ENCODE results near the gene CNPY1. TPM values are rescaled to one million over a fixed set of nuclear protein-coding genes. Genes with fewer than 3 reads are reported as not detected.

The CNPY1 gene
- total RNA-seq, 2 donors from 2014 or later: not detected

- DNase-seq (ENCODE audit: low spot score in 2 of 2): no peak
- Mint-ChIP-seq H3K27ac (no peak overlapping the region), H3K9me3 (no peaks in the 10 kb centered on the region), H3K36me3 (no peaks in the 10 kb centered on the region)
- no peak for ATAC-seq
Observed at GRCh38 chr7:155547161-155547791, 917 bp upstream of the CNPY1 start.

DNA sequence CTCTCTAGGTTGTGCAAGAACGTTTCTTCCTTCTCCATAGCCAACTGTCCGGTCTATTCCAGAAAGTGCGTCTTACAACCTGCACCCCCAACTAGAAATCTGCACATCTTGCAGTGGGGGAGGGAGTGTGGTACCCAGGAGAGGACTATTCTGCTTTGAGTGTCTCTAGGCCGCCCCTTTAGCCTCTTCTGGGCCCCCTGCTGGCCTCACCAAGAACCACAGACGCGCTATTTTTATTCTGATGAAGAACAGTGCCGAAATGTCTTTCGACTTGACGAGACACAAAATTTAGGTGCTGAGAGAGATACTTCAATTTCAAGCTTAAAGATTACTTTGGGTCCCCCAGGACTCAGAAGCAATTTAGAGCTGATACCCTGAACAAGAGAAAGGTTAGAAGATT lies 1.0 kb downstream of the CNPY1 start:
- ATAC-seq (no peak), DNase-seq (ENCODE audit: low spot score in 2 of 2) (no peak)
- no peaks in the 10 kb centered on the region for H3K9me3 Mint-ChIP-seq
- no peak overlapping the region for H3K27ac Mint-ChIP-seq
- no peaks in the 10 kb centered on the region for H3K36me3 Mint-ChIP-seq

DNA sequence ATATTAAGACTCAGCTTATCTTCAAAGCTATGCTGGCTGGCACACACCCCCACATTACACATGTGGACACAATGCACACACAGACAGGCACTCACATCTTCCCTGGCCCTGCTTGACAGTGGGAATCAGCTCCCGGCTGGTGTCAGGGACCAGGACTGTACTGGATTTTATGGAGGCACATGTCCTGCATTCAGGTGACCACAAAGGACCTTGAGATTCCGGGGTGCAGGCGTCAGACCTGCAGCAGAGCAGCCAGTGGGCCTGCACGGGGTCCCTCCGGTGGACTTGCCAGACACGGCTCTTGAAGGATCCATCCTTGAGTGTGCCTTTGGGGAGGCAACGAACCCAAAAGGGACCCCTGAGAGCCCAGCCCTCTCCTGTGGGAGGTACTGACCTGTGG lies 1.9 kb downstream of the CNPY1 start:
- Mint-ChIP-seq H3K36me3 (no peaks in the 10 kb centered on the region), H3K9me3 (no peaks in the 10 kb centered on the region), H3K27ac (no peak overlapping the region)
- no peak for ATAC-seq
- DNase-seq (ENCODE audit: low spot score in 2 of 2): no peak

DNA sequence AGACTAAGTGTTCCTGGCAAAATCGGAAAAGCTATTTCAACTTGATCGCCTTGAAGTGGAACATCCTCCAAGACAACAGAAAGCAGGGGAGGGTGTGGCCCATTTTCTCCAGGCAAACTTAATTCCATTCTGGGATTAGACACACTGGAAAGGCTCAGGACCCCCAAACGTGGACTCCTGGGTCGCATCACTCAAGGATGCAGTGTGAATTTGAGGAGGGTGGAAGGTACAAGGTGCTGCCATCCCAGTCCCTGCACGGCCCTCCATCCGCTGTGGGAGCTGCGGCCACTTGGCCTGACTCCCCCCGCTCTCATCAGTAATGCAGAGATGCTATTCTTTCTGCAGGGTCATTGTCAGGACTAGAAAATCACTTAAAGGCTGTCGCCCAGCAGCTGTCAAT lies 2.4 kb downstream of the CNPY1 start:
- H3K27ac Mint-ChIP-seq: no peak overlapping the region
- no peaks in the 10 kb centered on the region for H3K9me3 Mint-ChIP-seq
- no peaks in the 10 kb centered on the region for H3K36me3 Mint-ChIP-seq
- no peak for DNase-seq (ENCODE audit: low spot score in 2 of 2)
- no peak for ATAC-seq

DNA sequence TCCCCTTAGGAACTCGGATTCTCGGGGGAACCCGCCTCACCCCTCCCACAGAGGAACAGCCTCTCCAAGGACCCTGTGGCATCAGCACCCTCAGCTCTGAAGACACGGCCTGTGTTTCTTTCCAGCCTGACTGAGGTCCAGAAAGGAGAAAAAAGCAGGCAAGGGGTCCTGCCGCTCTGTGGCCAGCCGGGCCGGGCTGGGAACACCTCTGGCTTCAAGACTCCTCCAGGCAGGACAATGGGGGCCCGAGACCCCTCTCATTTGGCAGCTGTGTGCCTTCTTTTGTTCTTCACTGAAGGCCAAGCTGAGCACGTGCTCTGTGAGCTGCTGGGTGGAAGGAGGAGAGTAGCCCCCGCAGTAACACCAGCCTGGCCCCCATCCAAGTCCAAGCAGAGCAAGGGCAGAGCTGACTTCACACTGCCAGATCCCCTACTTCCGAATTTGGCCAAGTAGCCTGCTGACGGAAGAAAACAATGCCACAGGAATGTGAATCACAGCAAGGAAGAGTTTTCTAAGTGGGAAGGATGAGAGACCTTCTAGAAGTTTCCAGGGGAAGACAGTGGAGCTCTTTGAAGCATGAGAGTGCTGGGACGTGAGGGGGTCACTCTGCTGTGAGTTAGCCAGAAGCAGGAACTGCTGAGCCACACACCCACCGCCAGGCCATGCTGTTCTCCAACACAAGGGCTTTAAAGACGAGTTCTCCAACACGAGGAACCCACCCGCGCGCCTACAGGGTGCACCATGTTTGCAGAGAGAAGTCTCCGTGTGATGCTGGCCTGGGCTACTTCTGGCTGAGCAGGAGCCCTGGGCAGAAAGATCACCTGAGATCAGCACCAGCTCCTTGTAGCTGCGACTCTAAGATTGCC lies 3.1 kb downstream of the CNPY1 start:
- DNase-seq (ENCODE audit: low spot score in 2 of 2): no peak
- Mint-ChIP-seq H3K36me3 (no peaks in the 10 kb centered on the region), H3K9me3 (no peaks in the 10 kb centered on the region), H3K27ac (no peak overlapping the region)
- no peak for ATAC-seq

- ATAC-seq: no peak
- Mint-ChIP-seq H3K9me3 (no peaks in the 10 kb centered on the region), H3K27ac (no peak overlapping the region), H3K36me3 (no peaks in the 10 kb centered on the region)
- no peak for DNase-seq (ENCODE audit: low spot score in 2 of 2)
Observed at GRCh38 chr7:155541986-155542675, 4.2 kb downstream of the CNPY1 start.

- no peak overlapping the region for H3K27ac Mint-ChIP-seq
- ATAC-seq: no peak
Observed at GRCh38 chr7:155540553-155540952, 5.8 kb downstream of the CNPY1 start.

DNA sequence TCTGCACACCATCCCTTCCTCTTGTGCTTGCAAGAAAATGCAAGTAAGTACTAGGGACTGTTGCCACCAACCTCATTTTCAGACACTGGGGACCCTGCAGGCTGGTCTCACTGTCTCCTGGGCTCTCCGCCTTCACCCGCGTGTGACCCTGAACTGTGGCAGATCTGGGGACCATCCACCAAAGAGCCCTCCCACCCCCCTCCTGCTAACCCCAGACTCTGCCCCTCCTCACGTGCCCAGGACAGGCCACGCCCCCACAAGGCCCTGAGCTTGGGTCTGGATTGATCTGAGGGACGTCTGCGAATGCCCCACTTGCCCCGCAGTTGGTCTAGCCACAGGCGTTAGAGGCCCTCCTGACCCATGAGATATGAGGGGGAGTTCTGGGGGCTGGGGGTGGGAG lies 8.1 kb downstream of the CNPY1 start:
- ATAC-seq (no peak), DNase-seq (ENCODE audit: low spot score in 2 of 2) (no peak)
- Mint-ChIP-seq H3K9me3 (no peaks in the 10 kb centered on the region), H3K27ac (no peak overlapping the region), H3K36me3 (peaks cover 0 to 5% of the 10 kb centered on the region in 2 donors)

More at GRCh38 chr7:155540553-155540952, 5.8 kb downstream of the CNPY1 start:
- H3K36me3 Mint-ChIP-seq: no peaks in the 10 kb centered on the region
- DNase-seq (ENCODE audit: low spot score in 2 of 2): no peak
- H3K9me3 Mint-ChIP-seq: no peaks in the 10 kb centered on the region

GRCh38 chr7:155536451-155536850 lies 9.9 kb downstream of the CNPY1 start:
- no peaks in the 10 kb centered on the region for H3K9me3 Mint-ChIP-seq
- DNase-seq (ENCODE audit: low spot score in 2 of 2): no peak
- H3K27ac Mint-ChIP-seq: no peak overlapping the region
- H3K36me3 Mint-ChIP-seq: peaks cover 5 to 6% of the 10 kb centered on the region in 2 donors
- no peak for ATAC-seq

- no peak overlapping the region for H3K27ac Mint-ChIP-seq
- no peak for DNase-seq (ENCODE audit: low spot score in 2 of 2)
- peaks cover 5 to 6% of the 10 kb centered on the region in 2 donors for H3K36me3 Mint-ChIP-seq
- H3K9me3 Mint-ChIP-seq: no peaks in the 10 kb centered on the region
- ATAC-seq: no peak
Observed at GRCh38 chr7:155534691-155535090, 11.7 kb downstream of the CNPY1 start.

- no peaks in the 10 kb centered on the region for H3K9me3 Mint-ChIP-seq
- H3K27ac Mint-ChIP-seq: no peak overlapping the region
- H3K36me3 Mint-ChIP-seq: peaks cover 5 to 6% of the 10 kb centered on the region in 2 donors
- ATAC-seq: peak; percentile 40 to 71
- peak in 1 of 2 donors; percentile 64 for DNase-seq (ENCODE audit: low spot score in 2 of 2)
Observed at GRCh38 chr7:155533827-155534690, 12.3 kb downstream of the CNPY1 start.

DNA sequence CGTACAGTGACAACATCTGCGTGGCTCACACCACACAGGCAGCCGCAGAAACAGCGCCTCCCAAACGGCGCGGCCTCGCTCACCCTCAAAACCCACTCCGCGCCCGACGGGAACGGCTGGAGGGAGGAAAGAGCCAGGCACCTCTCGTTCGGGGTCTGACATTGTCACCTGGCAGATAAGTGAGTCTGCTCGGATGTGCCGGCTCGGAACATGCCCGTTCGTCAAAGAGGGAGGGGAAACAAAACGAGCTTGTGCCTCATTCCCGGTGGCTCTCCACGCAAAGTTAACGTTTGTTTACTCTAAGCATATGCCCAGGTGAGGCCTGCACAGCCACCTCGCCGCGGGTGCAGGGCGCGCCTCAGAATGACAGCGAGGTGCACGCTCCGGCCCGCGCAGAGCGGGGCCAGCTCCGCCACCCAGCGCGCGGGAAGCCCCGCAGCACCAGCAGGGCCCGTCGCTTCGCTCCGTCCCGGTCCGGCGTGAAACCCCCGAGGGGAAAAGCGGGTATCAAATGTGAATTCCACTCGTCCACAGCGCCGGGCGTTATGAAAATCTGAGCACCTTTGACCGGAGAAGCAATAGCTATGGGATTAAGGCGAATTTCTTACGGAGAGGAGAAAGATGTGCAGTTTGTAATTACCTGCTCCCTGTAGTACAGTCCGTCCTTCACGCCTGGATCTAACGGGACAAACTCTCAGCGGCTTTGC lies 13.1 kb downstream of the CNPY1 start:
- H3K36me3 Mint-ChIP-seq: peaks cover 5 to 6% of the 10 kb centered on the region in 2 donors
- H3K27ac Mint-ChIP-seq: no peak overlapping the region
- ATAC-seq: peak; percentile 39 to 51
- no peaks in the 10 kb centered on the region for H3K9me3 Mint-ChIP-seq
- DNase-seq (ENCODE audit: low spot score in 2 of 2): peak in 1 of 2 donors; percentile 18

- Mint-ChIP-seq H3K27ac (no peak overlapping the region), H3K9me3 (no peaks in the 10 kb centered on the region), H3K36me3 (peaks cover 5 to 6% of the 10 kb centered on the region in 2 donors)
- no peak for DNase-seq (ENCODE audit: low spot score in 2 of 2)
- peak in 1 of 2 donors; percentile 25 for ATAC-seq
Observed at GRCh38 chr7:155532792-155533119, 13.6 kb downstream of the CNPY1 start.

DNA sequence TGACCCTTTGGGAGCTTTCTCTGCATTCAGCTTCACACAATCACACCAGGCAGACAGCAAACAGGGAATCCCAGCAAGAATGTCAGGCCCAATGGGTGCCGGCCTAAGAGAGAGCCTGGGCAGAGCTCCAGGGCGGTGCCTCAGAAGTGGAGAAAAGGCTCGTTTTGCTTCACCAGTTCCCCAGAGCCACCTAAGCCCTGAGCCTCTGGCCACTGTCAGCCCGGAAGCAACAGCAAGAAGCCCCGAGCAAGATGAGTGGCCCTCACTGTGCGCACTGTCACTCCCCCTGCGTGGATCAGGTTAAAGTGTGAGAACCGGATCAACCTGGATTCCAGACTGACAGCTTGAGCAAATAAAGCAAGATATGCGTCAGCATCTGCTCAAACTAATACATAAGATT lies 14.7 kb downstream of the CNPY1 start:
- peaks cover 5 to 6% of the 10 kb centered on the region in 2 donors for H3K36me3 Mint-ChIP-seq
- DNase-seq (ENCODE audit: low spot score in 2 of 2) (no peak), ATAC-seq (no peak)
- H3K27ac Mint-ChIP-seq: no peak overlapping the region
- H3K9me3 Mint-ChIP-seq: no peaks in the 10 kb centered on the region

GRCh38 chr7:155530601-155531000 lies 15.8 kb downstream of the CNPY1 start:
- Mint-ChIP-seq H3K9me3 (no peaks in the 10 kb centered on the region), H3K36me3 (peaks cover 5 to 6% of the 10 kb centered on the region in 2 donors), H3K27ac (no peak overlapping the region)
- no peak for ATAC-seq
- no peak for DNase-seq (ENCODE audit: low spot score in 2 of 2)

GRCh38 chr7:155529845-155530244 lies 16.5 kb downstream of the CNPY1 start:
- DNase-seq (ENCODE audit: low spot score in 2 of 2): peak in 1 of 2 donors; percentile 26
- H3K36me3 Mint-ChIP-seq: peaks cover 5 to 6% of the 10 kb centered on the region in 2 donors

More at GRCh38 chr7:155529845-155530244, 16.5 kb downstream of the CNPY1 start:
- no peak for ATAC-seq
- Mint-ChIP-seq H3K9me3 (no peaks in the 10 kb centered on the region), H3K27ac (no peak overlapping the region)

Measured in activated naive CD4-positive, alpha-beta T cell treated with anti-CD3 and anti-CD28 coated beads, Interleukin-2, amount 50 U/mL, for 72 hours (primary cell).